SH-SY5Y (cell line): ENCODE measurements around the gene PRDX5.

ENCODE experiments used
- GATA2 ChIP-seq: IDR thresholded peaks from 2 replicates; pipeline ENCODE4 v1.6.1; 2011; ENCODE audit warnings: mild to moderate bottlenecking, low read depth, low read length
- GATA3 ChIP-seq: IDR thresholded peaks from 2 replicates; pipeline ENCODE4 v1.6.1; 2011; ENCODE audit warnings: low read depth, mild to moderate bottlenecking, low read length, moderate library complexity

- no peak for TF ChIP-seq GATA3
- TF ChIP-seq GATA2, result no peak
Measured at GRCh38 chr11:64312947-64313346, 5.0 kb upstream of the PRDX5 start.
